Panc1 (cell line): ENCODE measurements around the gene PERCC1.

Source experiments
- CTCF ChIP-seq: fragments of 450-650 bp; IDR thresholded peaks from 2 replicates; pipeline ENCODE4 v1.5.1; 2017; ENCODE audit warnings: mild to moderate bottlenecking
- REST ChIP-seq, 2 experiments: IDR thresholded peaks; 2 replicates each; pipeline ENCODE4 v1.6.1; 2011 to 2012; ENCODE audit warnings: low read depth in 2 of 2, control low read depth in 1 of 2, low read length in 1 of 2, mild to moderate bottlenecking in 1 of 2, moderate library complexity in 1 of 2; ENCODE audit not compliant: insufficient read depth in 1 of 2
- SIN3A ChIP-seq: IDR thresholded peaks from 2 replicates; pipeline ENCODE4 v1.6.1; 2012; ENCODE audit warnings: low read depth, mild to moderate bottlenecking, low read length, moderate library complexity, borderline replicate concordance; ENCODE audit not compliant: insufficient read depth
- TCF7L2 ChIP-seq: IDR thresholded peaks from 2 replicates; pipeline ENCODE4 v1.6.1; 2011; ENCODE audit warnings: mild to moderate bottlenecking, low read depth, low read length, inconsistent platforms

GRCh38 chr16:1460602-1461138 is 29.8 kb downstream of the PERCC1 start:
- TF ChIP-seq CTCF: no peak
- no peak for TF ChIP-seq REST (IDR thresholded peaks at IDR 0.05; ENCODE audit: insufficient read depth in 1 of 2, low read depth in 2 of 2, low read length in 1 of 2)
- no peak for TF ChIP-seq TCF7L2
- no peak for TF ChIP-seq SIN3A
